Astrocyte (in vitro differentiated cells and primary cell): ENCODE results near the gene GMPPA. TPM values are rescaled to one million over a fixed set of nuclear protein-coding genes. Genes with fewer than 3 reads are reported as not detected.

ENCODE experiments used
- DNase-seq: peaks from one replicate; pipeline ENCODE4 v3.0.0-alpha.2; 2010; ENCODE audit warnings: low read depth
- FAIRE-seq: peaks from 2 replicates; lab custom pipeline; 2011; peaks lifted over from hg19 to GRCh38; lab: Jason Lieb, UNC
- H2AFZ ChIP-seq: 2 replicates; pipeline ENCODE4 v1.6.0; 2012; ENCODE audit warnings: low read depth, low read length, inconsistent platforms
- H3K27ac ChIP-seq: 2 replicates; pipeline ENCODE4 v1.5.1; 2011; ENCODE audit warnings: low read depth, low read length, inconsistent platforms
- H3K27me3 ChIP-seq: 2 replicates; pipeline ENCODE4 v1.6.0; 2011; ENCODE audit warnings: low read length, inconsistent platforms; ENCODE audit not compliant: insufficient read depth
- H3K36me3 ChIP-seq: 2 replicates; pipeline ENCODE4 v1.5.1; 2011; ENCODE audit warnings: low read length, inconsistent platforms; ENCODE audit not compliant: insufficient read depth
- H3K4me1 ChIP-seq: 2 replicates; pipeline ENCODE4 v1.5.1; 2011; ENCODE audit warnings: low read length, inconsistent platforms; ENCODE audit not compliant: insufficient read depth
- H3K4me2 ChIP-seq: 2 replicates; pipeline ENCODE4 v1.6.0; 2012; ENCODE audit warnings: low read length, inconsistent platforms
- H3K4me3 ChIP-seq: 2 replicates; pipeline ENCODE4 v1.5.1; 2011; ENCODE audit warnings: low read depth, mild to moderate bottlenecking, low read length, inconsistent platforms; ENCODE audit not compliant: insufficient read depth
- H3K79me2 ChIP-seq: 2 replicates; pipeline ENCODE4 v1.6.0; 2012; ENCODE audit warnings: mild to moderate bottlenecking, low read length, inconsistent platforms; ENCODE audit not compliant: insufficient read depth
- H3K9ac ChIP-seq: 2 replicates; pipeline ENCODE4 v1.6.0; 2012; ENCODE audit warnings: mild to moderate bottlenecking, low read length, inconsistent platforms
- H3K9me3 ChIP-seq: 2 replicates; pipeline ENCODE4 v1.5.1; 2012; ENCODE audit warnings: low read depth, mild to moderate bottlenecking, low read length, inconsistent platforms; ENCODE audit not compliant: insufficient read depth
- H4K20me1 ChIP-seq: 2 replicates; pipeline ENCODE4 v1.6.0; 2012; ENCODE audit warnings: low read length, inconsistent platforms; ENCODE audit not compliant: insufficient read depth
- H3K27ac Mint-ChIP-seq: one replicate; pipeline ENCODE4 v1.8.0; 2021; ENCODE audit warnings: mild to moderate bottlenecking, mixed read lengths; ENCODE audit not compliant: unreplicated experiment
- H3K27me3 Mint-ChIP-seq: one replicate; pipeline ENCODE4 v1.8.0; 2021; ENCODE audit warnings: low read depth, mixed read lengths; ENCODE audit not compliant: unreplicated experiment
- H3K36me3 Mint-ChIP-seq: one replicate; pipeline ENCODE4 v1.8.0; 2021; ENCODE audit warnings: low read depth, mixed read lengths; ENCODE audit not compliant: unreplicated experiment
- H3K4me1 Mint-ChIP-seq: one replicate; pipeline ENCODE4 v1.8.0; 2021; ENCODE audit warnings: low read depth, mixed read lengths; ENCODE audit not compliant: unreplicated experiment
- H3K4me3 Mint-ChIP-seq: one replicate; pipeline ENCODE4 v1.8.0; 2021; ENCODE audit warnings: mild to moderate bottlenecking, moderate library complexity, mixed read lengths; ENCODE audit not compliant: unreplicated experiment
- H3K9me3 Mint-ChIP-seq: one replicate; pipeline ENCODE4 v1.8.0; 2021; ENCODE audit warnings: mild to moderate bottlenecking, mixed read lengths; ENCODE audit not compliant: unreplicated experiment
- CTCF ChIP-seq: IDR thresholded peaks from 2 replicates; pipeline ENCODE4 v1.5.1; 2011; ENCODE audit warnings: low read depth, mild to moderate bottlenecking, inconsistent platforms, low read length, moderate library complexity; ENCODE audit not compliant: insufficient read depth
- EZH2 ChIP-seq: IDR thresholded peaks from 2 replicates; pipeline ENCODE4 v1.6.1; 2012; ENCODE audit warnings: mild to moderate bottlenecking, low read length, inconsistent platforms; ENCODE audit not compliant: insufficient read depth
- total RNA-seq: library from RNA; stranded (reverse); gene quantifications from 2 replicates; pipeline ENCODE4 v1.2.1, GENCODE V29; 2021

The GMPPA gene
- total RNA-seq, 1 donor from 2014 or later = 49.5 TPM

GRCh38 chr2:219477179-219477578, 21.5 kb upstream of the GMPPA start:
- Mint-ChIP-seq H3K36me3 (peaks cover 31% of the 10 kb centered on the region), H3K27ac (no peak overlapping the region), H3K4me1 (peaks cover 7% of the 10 kb centered on the region), H3K4me3 (no peak overlapping the region), H3K27me3 (peaks cover 26% of the 10 kb centered on the region), H3K9me3 (no peaks in the 10 kb centered on the region)
- H3K4me1 ChIP-seq = peaks cover 5% of the 10 kb centered on the region
- H3K9me3 ChIP-seq = no peaks in the 10 kb centered on the region
- FAIRE-seq = no peak
- H3K27me3 ChIP-seq = no peaks in the 10 kb centered on the region
- H3K4me3 ChIP-seq = no peak overlapping the region
- H3K36me3 ChIP-seq = peaks cover 12% of the 10 kb centered on the region
- no peak overlapping the region for H3K27ac ChIP-seq
- DNase-seq = no peak
- no peak overlapping the region for H3K4me2 ChIP-seq
- peaks cover 6% of the 10 kb centered on the region for H4K20me1 ChIP-seq
- no peak for TF ChIP-seq EZH2
- H3K79me2 ChIP-seq = no peaks in the 10 kb centered on the region
- H2AFZ ChIP-seq = no peak overlapping the region
- H3K9ac ChIP-seq = no peak overlapping the region

GRCh38 chr2:219477815-219478214, 20.9 kb upstream of the GMPPA start:
- no peak for DNase-seq
- H2AFZ ChIP-seq = no peak overlapping the region
- TF ChIP-seq CTCF = no peak
- TF ChIP-seq EZH2 = no peak
- Mint-ChIP-seq H3K4me3 (no peak overlapping the region), H3K27ac (no peak overlapping the region), H3K27me3 (peaks cover 31% of the 10 kb centered on the region), H3K36me3 (peaks cover 34% of the 10 kb centered on the region), H3K9me3 (no peaks in the 10 kb centered on the region), H3K4me1 (peaks cover 7% of the 10 kb centered on the region)
- H4K20me1 ChIP-seq = peaks cover 6% of the 10 kb centered on the region
- no peak overlapping the region for H3K27ac ChIP-seq
- no peaks in the 10 kb centered on the region for H3K79me2 ChIP-seq
- H3K36me3 ChIP-seq = peaks cover 12% of the 10 kb centered on the region
- peaks cover 5% of the 10 kb centered on the region for H3K4me1 ChIP-seq
- FAIRE-seq = no peak
- no peak overlapping the region for H3K4me3 ChIP-seq
- no peak overlapping the region for H3K9ac ChIP-seq
- no peaks in the 10 kb centered on the region for H3K27me3 ChIP-seq
- H3K9me3 ChIP-seq = no peaks in the 10 kb centered on the region
- no peak overlapping the region for H3K4me2 ChIP-seq

- H3K36me3 ChIP-seq = peaks cover 12% of the 10 kb centered on the region
- Mint-ChIP-seq H3K4me3 (no peak overlapping the region), H3K9me3 (no peaks in the 10 kb centered on the region), H3K27ac (no peak overlapping the region), H3K4me1 (peaks cover 7% of the 10 kb centered on the region), H3K36me3 (peaks cover 36% of the 10 kb centered on the region), H3K27me3 (peaks cover 33% of the 10 kb centered on the region)
- H3K4me3 ChIP-seq = no peak overlapping the region
- TF ChIP-seq EZH2 = no peak
- TF ChIP-seq CTCF = no peak
- DNase-seq (no peak), FAIRE-seq (no peak)
- no peak overlapping the region for H3K9ac ChIP-seq
- H3K4me1 ChIP-seq = peaks cover 5% of the 10 kb centered on the region
- peaks cover under 1% of the 10 kb centered on the region for H3K27me3 ChIP-seq
- H3K79me2 ChIP-seq = no peaks in the 10 kb centered on the region
- H3K4me2 ChIP-seq = no peak overlapping the region
- no peaks in the 10 kb centered on the region for H3K9me3 ChIP-seq
- H4K20me1 ChIP-seq = peaks cover 6% of the 10 kb centered on the region
- H3K27ac ChIP-seq = no peak overlapping the region
- H2AFZ ChIP-seq = no peak overlapping the region
Measured at GRCh38 chr2:219478916-219479315, 19.8 kb upstream of the GMPPA start.
